ENCODE measurements around the gene PRKN. TPM values are rescaled to one million over a fixed set of nuclear protein-coding genes. Genes with fewer than 3 reads are reported as not detected.
"Not testable (repeated sequence)": the region's sequence is repeated elsewhere in the genome, so short reads cannot be mapped to it uniquely, and the experiment has no call there.

PRKN gene
- total and polyA plus RNA-seq, 5 donors from 2014 or later: 0.24 to 3.7 (median 2.5) TPM

DNA sequence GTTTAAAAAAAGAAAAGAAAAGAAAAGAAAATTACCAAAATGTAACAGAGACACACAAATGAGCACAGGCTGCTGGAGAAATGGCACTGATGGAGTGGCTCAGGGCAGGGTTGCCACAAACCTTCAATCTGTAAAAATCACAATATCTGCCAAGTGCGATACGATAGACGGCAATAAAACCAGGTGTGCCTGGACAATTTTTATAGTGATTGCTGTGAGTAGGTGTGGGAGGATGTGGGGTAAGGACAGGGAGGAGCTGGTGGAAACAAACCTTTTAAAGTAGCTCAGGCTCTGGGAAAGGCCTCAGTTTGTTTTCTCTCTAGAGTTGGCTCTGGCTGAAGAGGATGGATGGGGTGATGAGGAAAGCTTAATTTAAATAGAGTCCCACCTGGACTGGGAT is 861.0 kb downstream of the PRKN start:
- Mint-ChIP-seq H3K27me3 (no peaks in the 10 kb centered on the region), H3K4me3 (no peak overlapping the region), H3K27ac (no peak overlapping the region), H3K9me3 (peaks cover 0 to 5% (median 0%) of the 10 kb centered on the region in 7 donors), H3K4me1 (peaks cover 0 to 3% (median 0%) of the 10 kb centered on the region in 4 donors), H3K36me3 (peaks cover 6% of the 10 kb centered on the region)
- H3K9me3 ChIP-seq (ENCODE audit: control insufficient read depth in 2 of 2, low read length in 2 of 2): no peaks in the 10 kb centered on the region
- ATAC-seq (ENCODE audit: low read depth in 2 of 2) (no peak), DNase-seq (no peak)
- H3K27me3 ChIP-seq (ENCODE audit: control insufficient read depth, insufficient read depth, low read length): no peaks in the 10 kb centered on the region
- no peaks in the 10 kb centered on the region for H3K36me3 ChIP-seq (ENCODE audit: control insufficient read depth, insufficient read depth, low read length)
- H3K4me3 ChIP-seq (ENCODE audit: low read depth, low read length): no peak overlapping the region
- H3K27ac ChIP-seq (ENCODE audit: insufficient read depth, low read length, poor library complexity, severe bottlenecking): no peak overlapping the region
- no peaks in the 10 kb centered on the region for H3K4me1 ChIP-seq (ENCODE audit: control insufficient read depth, insufficient read depth, low read length, poor library complexity, severe bottlenecking)

DNA sequence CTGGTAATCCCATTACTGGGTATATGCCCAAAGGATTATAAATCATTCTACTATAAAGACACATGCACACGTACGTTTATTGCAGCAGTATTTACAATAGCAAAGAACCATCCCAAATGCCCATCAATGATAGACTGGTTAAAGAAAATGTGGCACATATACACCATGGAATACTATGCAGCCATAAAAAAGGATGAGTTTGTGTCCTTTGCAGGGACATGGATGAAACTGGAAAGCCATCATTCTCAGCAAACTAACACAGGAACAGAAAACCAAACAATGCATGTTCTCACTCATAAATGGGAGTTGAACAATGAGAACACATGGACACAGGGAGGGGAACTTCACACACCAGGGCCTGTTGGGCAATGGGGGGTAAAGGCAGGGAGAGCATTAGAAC is 866.5 kb downstream of the PRKN start:
- H3K4me1 Mint-ChIP-seq; DNase-seq; H3K27ac Mint-ChIP-seq; H3K36me3 ChIP-seq (ENCODE audit: control insufficient read depth, insufficient read depth, low read length); H3K4me1 ChIP-seq (ENCODE audit: control insufficient read depth, insufficient read depth, low read length, poor library complexity, severe bottlenecking); H3K4me3 Mint-ChIP-seq; H3K9me3 Mint-ChIP-seq; H3K27me3 Mint-ChIP-seq; H3K36me3 Mint-ChIP-seq; H3K4me3 ChIP-seq (ENCODE audit: low read depth, low read length); ATAC-seq (ENCODE audit: low read depth in 2 of 2); H3K27ac ChIP-seq (ENCODE audit: insufficient read depth, low read length, poor library complexity, severe bottlenecking); H3K9me3 ChIP-seq (ENCODE audit: control insufficient read depth in 2 of 2, low read length in 2 of 2); H3K27me3 ChIP-seq (ENCODE audit: control insufficient read depth, insufficient read depth, low read length): not testable (repeated sequence)

DNA sequence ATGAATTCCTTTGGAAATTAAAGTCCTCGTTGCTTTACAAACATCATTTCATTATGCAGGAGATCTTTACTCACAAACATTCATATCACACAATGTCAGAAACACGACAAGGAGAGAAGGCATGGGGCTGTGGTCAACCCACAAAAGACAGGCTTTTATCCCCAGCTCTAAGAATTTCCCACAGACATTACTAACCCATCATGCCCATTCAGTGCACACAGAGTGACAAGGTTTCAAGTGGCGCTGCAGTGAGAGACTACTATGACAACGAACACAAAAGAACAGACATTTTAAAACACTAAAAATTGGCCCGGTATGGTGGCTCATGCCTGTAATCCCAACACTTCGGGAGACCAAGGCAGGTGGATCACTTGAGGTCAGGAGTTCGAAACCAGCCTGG is 873.9 kb downstream of the PRKN start:
- peaks cover 0 to 4% (median 0%) of the 10 kb centered on the region in 7 donors for H3K9me3 Mint-ChIP-seq
- no peak overlapping the region for H3K27ac Mint-ChIP-seq
- Histone ChIP-seq H3K4me3 (ENCODE audit: low read depth, low read length) (no peak overlapping the region), H3K36me3 (ENCODE audit: control insufficient read depth, insufficient read depth, low read length) (no peaks in the 10 kb centered on the region), H3K4me1 (ENCODE audit: control insufficient read depth, insufficient read depth, low read length, poor library complexity, severe bottlenecking) (no peaks in the 10 kb centered on the region), H3K27me3 (ENCODE audit: control insufficient read depth, insufficient read depth, low read length) (no peaks in the 10 kb centered on the region), H3K9me3 (ENCODE audit: control insufficient read depth in 2 of 2, low read length in 2 of 2) (no peaks in the 10 kb centered on the region), H3K27ac (ENCODE audit: insufficient read depth, low read length, poor library complexity, severe bottlenecking) (no peak overlapping the region)
- no peaks in the 10 kb centered on the region for H3K27me3 Mint-ChIP-seq
- DNase-seq: no peak
- H3K4me3 Mint-ChIP-seq: no peak overlapping the region
- peaks cover 0 to 2% (median 0%) of the 10 kb centered on the region in 4 donors for H3K4me1 Mint-ChIP-seq
- H3K36me3 Mint-ChIP-seq: no peaks in the 10 kb centered on the region
- ATAC-seq (ENCODE audit: low read depth in 2 of 2): no peak

DNA sequence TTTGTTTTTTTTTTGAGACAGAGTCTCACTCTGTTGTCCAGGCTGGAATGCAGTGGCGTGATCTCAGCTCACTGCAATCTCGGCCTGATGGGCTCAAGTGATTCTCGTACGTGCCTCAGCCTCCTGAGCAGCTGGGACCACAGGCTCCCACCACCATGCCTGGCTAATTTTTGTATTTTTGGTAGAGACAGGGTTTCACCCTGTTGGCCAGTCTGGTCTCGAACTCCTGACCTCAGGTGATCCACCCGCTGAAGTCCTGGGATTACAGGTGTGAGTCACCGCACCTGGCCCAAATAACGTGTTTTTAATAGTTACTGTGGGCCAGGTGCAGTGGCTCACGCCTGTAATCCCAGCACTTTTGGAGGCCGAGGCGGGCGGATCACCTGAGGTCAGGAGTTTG is 876.1 kb downstream of the PRKN start:
- not testable (repeated sequence) for H3K27me3 Mint-ChIP-seq; DNase-seq; H3K27me3 ChIP-seq (ENCODE audit: control insufficient read depth, insufficient read depth, low read length); H3K9me3 ChIP-seq (ENCODE audit: control insufficient read depth in 2 of 2, low read length in 2 of 2); H3K27ac ChIP-seq (ENCODE audit: insufficient read depth, low read length, poor library complexity, severe bottlenecking); H3K4me1 Mint-ChIP-seq; H3K36me3 Mint-ChIP-seq; H3K36me3 ChIP-seq (ENCODE audit: control insufficient read depth, insufficient read depth, low read length); H3K9me3 Mint-ChIP-seq; H3K4me1 ChIP-seq (ENCODE audit: control insufficient read depth, insufficient read depth, low read length, poor library complexity, severe bottlenecking); H3K4me3 Mint-ChIP-seq; H3K4me3 ChIP-seq (ENCODE audit: low read depth, low read length); ATAC-seq (ENCODE audit: low read depth in 2 of 2); H3K27ac Mint-ChIP-seq

DNA sequence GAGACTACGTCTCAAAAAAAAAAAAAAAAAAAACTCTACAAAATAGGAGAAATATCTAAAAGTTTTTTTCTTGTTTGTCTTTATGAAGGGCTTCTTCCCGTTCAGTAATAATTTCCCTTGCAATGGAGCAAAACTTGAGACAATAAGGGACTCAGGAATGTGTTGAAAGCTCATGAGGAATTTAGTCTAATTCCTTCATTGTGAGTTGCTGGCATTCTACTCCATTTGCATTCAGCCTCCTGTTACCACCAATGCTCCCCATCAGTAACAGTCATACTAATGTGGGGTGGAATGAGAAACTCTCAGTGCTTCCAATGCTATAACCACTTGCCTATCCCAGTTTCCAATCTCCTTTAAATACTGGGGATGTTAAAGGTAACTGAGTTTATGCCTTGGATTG is 877.0 kb downstream of the PRKN start:
- no peak overlapping the region for H3K4me3 Mint-ChIP-seq
- H3K27ac Mint-ChIP-seq: no peak overlapping the region
- Histone ChIP-seq H3K27me3 (ENCODE audit: control insufficient read depth, insufficient read depth, low read length) (no peaks in the 10 kb centered on the region), H3K4me3 (ENCODE audit: low read depth, low read length) (no peak overlapping the region), H3K4me1 (ENCODE audit: control insufficient read depth, insufficient read depth, low read length, poor library complexity, severe bottlenecking) (no peaks in the 10 kb centered on the region), H3K9me3 (ENCODE audit: control insufficient read depth in 2 of 2, low read length in 2 of 2) (no peaks in the 10 kb centered on the region), H3K36me3 (ENCODE audit: control insufficient read depth, insufficient read depth, low read length) (no peaks in the 10 kb centered on the region), H3K27ac (ENCODE audit: insufficient read depth, low read length, poor library complexity, severe bottlenecking) (no peak overlapping the region)
- H3K9me3 Mint-ChIP-seq: peaks cover 0 to 2% (median 0%) of the 10 kb centered on the region in 7 donors
- DNase-seq: no peak
- no peaks in the 10 kb centered on the region for H3K27me3 Mint-ChIP-seq
- no peaks in the 10 kb centered on the region for H3K36me3 Mint-ChIP-seq
- H3K4me1 Mint-ChIP-seq: no peaks in the 10 kb centered on the region
- no peak for ATAC-seq (ENCODE audit: low read depth in 2 of 2)

DNA sequence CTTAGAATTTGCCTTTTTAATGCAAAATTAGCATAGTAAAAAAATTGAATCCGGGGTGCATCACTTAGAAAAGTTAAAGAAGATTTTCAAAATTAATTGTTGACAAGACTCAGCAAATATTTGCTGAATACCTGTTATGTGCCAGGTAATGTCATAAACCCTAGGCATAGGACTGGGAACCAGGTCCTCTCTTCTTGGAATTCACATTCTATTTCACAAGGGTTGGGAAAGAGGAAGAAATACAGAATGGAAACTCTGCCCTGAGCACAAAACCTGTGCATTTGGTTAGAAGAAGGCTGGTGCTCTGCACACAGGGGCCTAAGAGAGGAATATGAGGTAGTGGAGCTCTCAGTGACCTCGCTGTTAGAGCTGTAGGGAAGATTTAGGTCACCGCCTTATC is 879.9 kb downstream of the PRKN start:
- Histone ChIP-seq H3K27me3 (ENCODE audit: control insufficient read depth, insufficient read depth, low read length) (no peaks in the 10 kb centered on the region), H3K27ac (ENCODE audit: insufficient read depth, low read length, poor library complexity, severe bottlenecking) (no peak overlapping the region), H3K4me1 (ENCODE audit: control insufficient read depth, insufficient read depth, low read length, poor library complexity, severe bottlenecking) (no peaks in the 10 kb centered on the region), H3K36me3 (ENCODE audit: control insufficient read depth, insufficient read depth, low read length) (no peaks in the 10 kb centered on the region), H3K9me3 (ENCODE audit: control insufficient read depth in 2 of 2, low read length in 2 of 2) (no peaks in the 10 kb centered on the region), H3K4me3 (ENCODE audit: low read depth, low read length) (no peak overlapping the region)
- Mint-ChIP-seq H3K9me3 (peaks cover 0 to 2% (median 0%) of the 10 kb centered on the region in 7 donors), H3K27me3 (peaks cover 4% of the 10 kb centered on the region), H3K4me3 (no peak overlapping the region), H3K36me3 (no peaks in the 10 kb centered on the region), H3K27ac (no peak overlapping the region), H3K4me1 (no peaks in the 10 kb centered on the region)
- DNase-seq: no peak
- no peak for ATAC-seq (ENCODE audit: low read depth in 2 of 2)

DNA sequence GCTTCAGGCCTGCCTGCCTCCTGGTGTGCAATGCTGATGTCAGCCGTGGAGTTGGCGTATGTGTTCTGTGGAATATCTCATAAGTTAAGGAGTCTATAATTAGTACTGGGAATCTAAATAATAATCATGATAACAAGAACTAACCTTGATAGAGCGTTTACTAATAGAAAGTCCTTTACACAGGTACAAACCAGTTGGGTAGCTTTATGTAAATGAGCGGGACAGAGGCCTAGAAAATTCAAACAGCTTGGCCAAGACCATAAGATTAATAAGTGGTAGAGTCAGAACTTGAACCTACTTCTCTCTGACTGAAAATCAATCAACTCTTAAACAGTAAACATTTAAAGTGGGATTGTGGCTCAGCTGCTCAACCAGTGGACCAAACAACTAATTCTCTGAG is 882.8 kb downstream of the PRKN start:
- no peak for DNase-seq

DNA sequence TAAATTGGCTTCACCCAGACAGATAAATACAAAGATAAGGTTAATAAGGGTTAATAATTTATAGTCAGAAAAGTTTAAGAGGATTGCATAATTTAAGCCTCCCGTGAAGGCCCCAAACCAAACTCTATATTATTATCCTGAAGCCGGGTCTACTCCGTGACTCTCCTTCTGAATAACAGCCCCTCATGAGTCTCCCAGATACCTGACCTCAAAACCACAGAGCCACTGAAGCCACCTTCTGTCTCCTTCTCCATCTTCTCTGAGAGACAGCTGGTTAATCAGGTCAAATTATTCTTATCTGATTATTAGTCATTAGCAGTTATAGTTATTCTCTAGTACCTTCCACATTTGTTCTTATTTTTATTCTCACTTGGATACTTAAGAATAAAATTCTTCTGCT is 884.5 kb downstream of the PRKN start:
- ATAC-seq (ENCODE audit: low read depth in 2 of 2) (no peak), DNase-seq (no peak)
- peaks cover 0 to 2% (median 0%) of the 10 kb centered on the region in 7 donors for H3K9me3 Mint-ChIP-seq
- no peaks in the 10 kb centered on the region for H3K36me3 ChIP-seq (ENCODE audit: control insufficient read depth, insufficient read depth, low read length)
- no peaks in the 10 kb centered on the region for H3K4me1 ChIP-seq (ENCODE audit: control insufficient read depth, insufficient read depth, low read length, poor library complexity, severe bottlenecking)
- no peaks in the 10 kb centered on the region for H3K4me1 Mint-ChIP-seq
- H3K4me3 Mint-ChIP-seq: no peak overlapping the region
- no peak overlapping the region for H3K27ac ChIP-seq (ENCODE audit: insufficient read depth, low read length, poor library complexity, severe bottlenecking)
- H3K4me3 ChIP-seq (ENCODE audit: low read depth, low read length): no peak overlapping the region
- no peak overlapping the region for H3K27ac Mint-ChIP-seq
- peaks cover 4% of the 10 kb centered on the region for H3K27me3 Mint-ChIP-seq
- peaks cover 3% of the 10 kb centered on the region for H3K36me3 Mint-ChIP-seq
- H3K9me3 ChIP-seq (ENCODE audit: control insufficient read depth in 2 of 2, low read length in 2 of 2): no peaks in the 10 kb centered on the region
- no peaks in the 10 kb centered on the region for H3K27me3 ChIP-seq (ENCODE audit: control insufficient read depth, insufficient read depth, low read length)

More for the DNA sequence above, 882.8 kb downstream of the PRKN start:
- H3K4me3 Mint-ChIP-seq: no peak overlapping the region
- H3K27ac Mint-ChIP-seq: no peak overlapping the region
- peaks cover 3% of the 10 kb centered on the region for H3K36me3 Mint-ChIP-seq
- H3K27me3 Mint-ChIP-seq: peaks cover 4% of the 10 kb centered on the region
- H3K4me3 ChIP-seq (ENCODE audit: low read depth, low read length): no peak overlapping the region
- no peaks in the 10 kb centered on the region for H3K36me3 ChIP-seq (ENCODE audit: control insufficient read depth, insufficient read depth, low read length)
- H3K9me3 ChIP-seq (ENCODE audit: control insufficient read depth in 2 of 2, low read length in 2 of 2): no peaks in the 10 kb centered on the region
- H3K27me3 ChIP-seq (ENCODE audit: control insufficient read depth, insufficient read depth, low read length): no peaks in the 10 kb centered on the region
- H3K9me3 Mint-ChIP-seq: no peaks in the 10 kb centered on the region
- H3K4me1 Mint-ChIP-seq: no peaks in the 10 kb centered on the region
- ATAC-seq (ENCODE audit: low read depth in 2 of 2): no peak
- no peaks in the 10 kb centered on the region for H3K4me1 ChIP-seq (ENCODE audit: control insufficient read depth, insufficient read depth, low read length, poor library complexity, severe bottlenecking)
- H3K27ac ChIP-seq (ENCODE audit: insufficient read depth, low read length, poor library complexity, severe bottlenecking): no peak overlapping the region
